Keratinocyte (primary cell): ENCODE measurements around the gene SORL1. TPM values are rescaled to one million over a fixed set of nuclear protein-coding genes. Genes with fewer than 3 reads are reported as not detected.

Experiments
- DNase-seq: peaks from one replicate; pipeline ENCODE4 v3.0.0-alpha.2; 2011; ENCODE audit warnings: low read depth, missing footprints, low spot score
- FAIRE-seq: peaks from 2 replicates; lab custom pipeline; 2011; peaks lifted over from hg19 to GRCh38; lab: Jason Lieb, UNC
- H2AFZ ChIP-seq: 2 replicates; pipeline ENCODE4 v1.6.0; 2012; ENCODE audit warnings: low read length, control low read depth, inconsistent platforms; ENCODE audit not compliant: control insufficient read depth
- H3K27ac ChIP-seq: 2 replicates; pipeline ENCODE4 v1.5.1; 2011; ENCODE audit warnings: low read length; ENCODE audit not compliant: control insufficient read depth, insufficient read depth
- H3K27me3 ChIP-seq: 3 replicates; pipeline ENCODE4 v1.6.0; 2011; ENCODE audit warnings: low read length; ENCODE audit not compliant: control insufficient read depth, insufficient read depth; ENCODE audit errors: extremely low read depth
- H3K36me3 ChIP-seq, 2 experiments: 2 replicates in 1 of 2; 3 replicates in 1 of 2; pipeline ENCODE4 v1.5.1; 2011; ENCODE audit warnings: low read length in 2 of 2, mild to moderate bottlenecking in 1 of 2; ENCODE audit not compliant: control insufficient read depth in 2 of 2, insufficient read depth in 2 of 2; ENCODE audit errors: extremely low read depth in 1 of 2
- H3K4me1 ChIP-seq: 3 replicates; pipeline ENCODE4 v1.5.1; 2011; ENCODE audit warnings: low read length; ENCODE audit not compliant: control insufficient read depth, insufficient read depth; ENCODE audit errors: extremely low read depth
- H3K4me2 ChIP-seq: 3 replicates; pipeline ENCODE4 v1.6.0; 2011; ENCODE audit warnings: low read depth, low read length; ENCODE audit not compliant: control insufficient read depth, insufficient read depth; ENCODE audit errors: extremely low read depth
- H3K4me3 ChIP-seq, 3 experiments: fragments of 200-600 bp in 1 of 3; sonication (generic) in 1 of 3; 2 replicates in 2 of 3; 3 replicates in 1 of 3; pipeline ENCODE4 v1.5.1; 2011 to 2016; ENCODE audit warnings: low read length in 3 of 3, mild to moderate bottlenecking in 3 of 3, control low read depth in 2 of 3, inconsistent platforms in 1 of 3, low read depth in 1 of 3, mixed read lengths in 1 of 3, mixed run types in 1 of 3, moderate library complexity in 1 of 3; ENCODE audit not compliant: control insufficient read depth in 2 of 3, insufficient read depth in 2 of 3; ENCODE audit errors: extremely low read depth in 1 of 3
- H3K79me2 ChIP-seq: 2 replicates; pipeline ENCODE4 v1.6.0; 2012; ENCODE audit warnings: low read length; ENCODE audit not compliant: control insufficient read depth, insufficient read depth
- H3K9ac ChIP-seq: 3 replicates; pipeline ENCODE4 v1.6.0; 2011; ENCODE audit warnings: low read length; ENCODE audit not compliant: control insufficient read depth, insufficient read depth; ENCODE audit errors: extremely low read depth
- H3K9me1 ChIP-seq: 3 replicates; pipeline ENCODE4 v1.6.0; 2011; ENCODE audit warnings: low read length; ENCODE audit not compliant: control insufficient read depth, insufficient read depth; ENCODE audit errors: extremely low read depth
- H3K9me3 ChIP-seq: 2 replicates; pipeline ENCODE4 v1.5.1; 2012; ENCODE audit warnings: low read depth, low read length; ENCODE audit not compliant: control insufficient read depth
- H4K20me1 ChIP-seq: 3 replicates; pipeline ENCODE4 v1.6.0; 2011; ENCODE audit warnings: low read length; ENCODE audit not compliant: control insufficient read depth, insufficient read depth; ENCODE audit errors: extremely low read depth
- EZH2 ChIP-seq: IDR thresholded peaks from one replicate; pipeline ENCODE4 v1.6.1; 2012; ENCODE audit warnings: inconsistent platforms, mild to moderate bottlenecking, low read length, moderate library complexity
- dilution Hi-C: fragments of 300-500 bp; cut with MboI; formaldehyde crosslinking; loops from one replicate; pipeline ENCODE4 v1.7.0; 2020; ENCODE audit warnings: low sequenced_read_pairs; ENCODE audit not compliant: extremely low pct_ligation_motif_present
- polyA plus RNA-seq, 5 experiments: library from polyadenylated mRNA; depleted of rRNA in 3 of 5; stranded (reverse) in 3 of 5; stranded (forward) in 1 of 5; unstranded in 1 of 5; fragments of >200 nt; gene quantifications; 1 replicate in 1 of 5; 2 replicates in 3 of 5; 3 replicates in 1 of 5; pipeline versions ENCODE4 v1.2.1 to v1.2.3, GENCODE V29; 2011 to 2012; ENCODE audit warnings: missing spikeins in 2 of 5, low read depth in 1 of 5, low replicate concordance in 1 of 5
- TF ChIP-seq, protein P1 (sequence below), 3 experiments: IDR thresholded peaks in 1 of 3; conservative IDR thresholded peaks in 1 of 3; optimal IDR thresholded peaks in 1 of 3; 2 replicates in 2 of 3; 3 replicates in 1 of 3; pipeline versions ENCODE3 to v1.5.1; 2011; ENCODE audit warnings: low read length in 3 of 3, mild to moderate bottlenecking in 3 of 3, moderate library complexity in 2 of 3, control low read depth in 1 of 3, inconsistent platforms in 1 of 3; ENCODE audit not compliant: insufficient read depth in 2 of 3; ENCODE audit errors: extremely low read depth in 1 of 3

Gene SORL1
- polyA plus RNA-seq, 1 donor (not counting 4 experiments of a cell fraction or from before 2014, with no cell fraction given) = 38.9 TPM

DNA sequence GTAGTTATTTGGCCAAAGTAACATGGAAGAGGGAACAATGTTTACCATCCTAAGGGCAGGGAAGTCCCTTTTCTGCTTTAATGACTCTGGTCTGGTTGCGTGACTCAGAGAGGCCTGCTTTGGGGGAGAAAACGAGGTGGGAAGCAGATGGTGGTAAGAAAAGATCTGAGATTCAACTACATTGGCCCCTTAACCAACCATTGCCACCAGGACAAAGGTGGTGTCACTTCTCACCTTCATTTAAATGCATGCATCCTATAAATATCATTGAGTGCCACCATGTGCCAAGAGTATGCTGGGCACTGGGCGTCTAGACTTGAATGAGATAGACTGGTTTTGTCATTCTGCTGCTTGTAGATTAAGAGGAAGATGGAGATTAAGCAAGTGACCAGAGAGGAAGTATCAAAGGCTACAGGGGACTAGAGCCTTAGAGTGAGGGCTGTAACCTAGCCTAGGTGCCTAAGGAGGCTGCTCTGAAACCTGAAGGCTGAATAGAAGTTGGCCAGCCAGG is 3.6 kb upstream of the SORL1 start:
- no peaks in the 10 kb centered on the region for H3K27me3 ChIP-seq
- no peak overlapping the region for H3K4me2 ChIP-seq
- H3K9me3 ChIP-seq = no peaks in the 10 kb centered on the region
- dilution Hi-C loops = loop anchor here (10.0 kb wide), 1 partner anchor 124 kb away; no protein-coding TSS in a partner anchor
- H3K27ac ChIP-seq = no peak overlapping the region
- H3K4me1 ChIP-seq = peaks cover 15% of the 10 kb centered on the region
- H4K20me1 ChIP-seq = no peaks in the 10 kb centered on the region
- no peaks in the 10 kb centered on the region for H3K79me2 ChIP-seq
- H3K9ac ChIP-seq = no peak overlapping the region
- no peak overlapping the region for H2AFZ ChIP-seq
- H3K4me3 ChIP-seq = no peak overlapping the region
- DNase-seq (no peak), FAIRE-seq (no peak)
- TF ChIP-seq EZH2 = no peak
- TF ChIP-seq, protein P1, sequence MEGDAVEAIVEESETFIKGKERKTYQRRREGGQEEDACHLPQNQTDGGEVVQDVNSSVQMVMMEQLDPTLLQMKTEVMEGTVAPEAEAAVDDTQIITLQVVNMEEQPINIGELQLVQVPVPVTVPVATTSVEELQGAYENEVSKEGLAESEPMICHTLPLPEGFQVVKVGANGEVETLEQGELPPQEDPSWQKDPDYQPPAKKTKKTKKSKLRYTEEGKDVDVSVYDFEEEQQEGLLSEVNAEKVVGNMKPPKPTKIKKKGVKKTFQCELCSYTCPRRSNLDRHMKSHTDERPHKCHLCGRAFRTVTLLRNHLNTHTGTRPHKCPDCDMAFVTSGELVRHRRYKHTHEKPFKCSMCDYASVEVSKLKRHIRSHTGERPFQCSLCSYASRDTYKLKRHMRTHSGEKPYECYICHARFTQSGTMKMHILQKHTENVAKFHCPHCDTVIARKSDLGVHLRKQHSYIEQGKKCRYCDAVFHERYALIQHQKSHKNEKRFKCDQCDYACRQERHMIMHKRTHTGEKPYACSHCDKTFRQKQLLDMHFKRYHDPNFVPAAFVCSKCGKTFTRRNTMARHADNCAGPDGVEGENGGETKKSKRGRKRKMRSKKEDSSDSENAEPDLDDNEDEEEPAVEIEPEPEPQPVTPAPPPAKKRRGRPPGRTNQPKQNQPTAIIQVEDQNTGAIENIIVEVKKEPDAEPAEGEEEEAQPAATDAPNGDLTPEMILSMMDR (optimal IDR thresholded peaks at IDR 0.05 in 1 of 3, IDR thresholded peaks at IDR 0.05 in 1 of 3, conservative IDR thresholded peaks at IDR 0.05 in 1 of 3; ENCODE audit: extremely low read depth in 1 of 3, insufficient read depth in 2 of 3, low read length in 3 of 3) = no peak
- H3K36me3 ChIP-seq = no peaks in the 10 kb centered on the region
- no peaks in the 10 kb centered on the region for H3K9me1 ChIP-seq

DNA sequence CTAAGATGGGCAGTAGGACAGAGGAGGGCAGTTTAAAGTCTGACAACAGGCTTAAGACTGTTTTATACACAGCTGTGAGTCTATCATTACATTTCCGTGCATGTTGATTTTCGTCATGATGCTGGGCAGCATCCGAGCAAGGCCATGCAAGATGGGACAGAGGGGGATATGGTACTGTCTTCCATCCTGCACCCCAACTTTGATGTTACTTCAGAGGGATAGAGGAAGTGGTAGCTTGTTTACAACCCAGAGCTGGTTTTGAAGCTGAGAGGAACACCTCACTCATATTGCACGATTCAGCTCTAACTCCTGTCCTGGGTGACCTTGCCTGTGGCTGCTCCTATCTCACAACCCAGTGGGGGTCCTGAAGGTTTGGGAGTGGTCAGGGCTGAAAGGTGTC is 3.0 kb upstream of the SORL1 start:
- Histone ChIP-seq H3K27me3 (no peaks in the 10 kb centered on the region), H3K27ac (no peak overlapping the region), H4K20me1 (no peaks in the 10 kb centered on the region), H3K9me3 (no peaks in the 10 kb centered on the region), H3K36me3 (no peaks in the 10 kb centered on the region), H3K79me2 (no peaks in the 10 kb centered on the region), H2AFZ (no peak overlapping the region), H3K9ac (no peak overlapping the region), H3K9me1 (no peaks in the 10 kb centered on the region), H3K4me1 (peaks cover 19% of the 10 kb centered on the region), H3K4me2 (no peak overlapping the region), H3K4me3 (no peak overlapping the region)
- dilution Hi-C loops = loop anchor here (10.0 kb wide), 1 partner anchor 124 kb away; no protein-coding TSS in a partner anchor
- DNase-seq (no peak), FAIRE-seq (no peak)
- TF ChIP-seq EZH2 = no peak
- TF ChIP-seq, protein P1 (optimal IDR thresholded peaks at IDR 0.05 in 1 of 3, IDR thresholded peaks at IDR 0.05 in 1 of 3, conservative IDR thresholded peaks at IDR 0.05 in 1 of 3; ENCODE audit: extremely low read depth in 1 of 3, insufficient read depth in 2 of 3, low read length in 3 of 3) = no peak
